HUES6 (cell line): ENCODE data around the gene ZSCAN26.

Experiments
- H3K27ac ChIP-seq: 2 replicates; pipeline ENCODE4 v1.7.0; 2013; ENCODE audit warnings: low read depth, mild to moderate bottlenecking, low read length, inconsistent platforms
- H3K27me3 ChIP-seq: 2 replicates; pipeline ENCODE4 v1.6.1; 2013; ENCODE audit warnings: low read length; ENCODE audit not compliant: control insufficient read depth, insufficient read depth
- H3K36me3 ChIP-seq: 2 replicates; pipeline ENCODE4 v1.6.1; 2013; ENCODE audit warnings: low read length; ENCODE audit not compliant: control insufficient read depth, insufficient read depth
- H3K4me1 ChIP-seq: 2 replicates; pipeline ENCODE4 v1.6.1; 2013; ENCODE audit warnings: low read length; ENCODE audit not compliant: control insufficient read depth, insufficient read depth
- H3K4me3 ChIP-seq: 2 replicates; pipeline ENCODE4 v1.5.1; 2013; ENCODE audit warnings: low read depth, low read length
- H3K9ac ChIP-seq: one replicate; pipeline ENCODE4 v1.6.1; 2013; ENCODE audit warnings: mild to moderate bottlenecking, low read length
- H3K9me3 ChIP-seq: 2 replicates; pipeline ENCODE4 v1.6.1; 2013; ENCODE audit warnings: low read depth, low read length; ENCODE audit not compliant: control insufficient read depth, insufficient read depth

Gene ZSCAN26

GRCh38 chr6:28323813-28324424 lies 57.0 kb downstream of the ZSCAN26 start:
- Histone ChIP-seq H3K4me3 (no peak overlapping the region), H3K4me1 (no peaks in the 10 kb centered on the region), H3K36me3 (peaks cover 26% of the 10 kb centered on the region), H3K9ac (no peak overlapping the region), H3K27me3 (no peaks in the 10 kb centered on the region), H3K27ac (no peak overlapping the region), H3K9me3 (peaks cover 41% of the 10 kb centered on the region)

DNA sequence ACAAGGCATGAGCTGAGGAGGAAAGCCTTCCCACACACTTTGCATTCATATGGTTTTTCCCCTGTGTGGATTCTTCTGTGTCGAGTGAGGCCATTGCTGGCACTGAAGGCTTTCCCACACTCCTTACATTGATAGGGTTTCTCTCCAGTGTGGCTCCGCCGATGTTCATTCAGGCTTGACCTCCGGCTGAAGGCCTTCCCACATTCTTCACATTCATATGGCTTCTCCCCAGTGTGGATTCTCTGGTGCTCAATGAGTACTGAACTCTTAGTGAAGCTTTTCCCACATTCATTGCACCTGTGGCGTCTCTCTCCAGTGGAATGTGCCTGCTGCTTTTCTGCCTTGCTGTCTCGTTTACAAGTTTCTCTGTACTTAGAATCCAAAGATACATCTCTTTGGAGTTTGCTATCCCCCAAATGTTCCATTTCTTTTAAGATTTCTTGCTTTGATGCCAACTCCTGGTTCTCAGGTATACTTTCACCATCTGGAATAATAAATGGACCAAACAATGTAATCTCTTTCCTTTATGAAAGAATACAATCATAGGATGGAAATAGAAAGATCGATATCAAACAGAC lies 59.5 kb downstream of the ZSCAN26 start:
- Histone ChIP-seq H3K36me3 (peaks cover 26% of the 10 kb centered on the region), H3K4me1 (no peaks in the 10 kb centered on the region), H3K9ac (no peak overlapping the region), H3K4me3 (no peak overlapping the region), H3K27me3 (no peaks in the 10 kb centered on the region), H3K9me3 (peaks cover 37% of the 10 kb centered on the region), H3K27ac (no peak overlapping the region)
